Astrocyte (in vitro differentiated cells and primary cell): Measurements from ENCODE around the gene P2RY8. TPM values are rescaled to one million over a fixed set of nuclear protein-coding genes. Genes with fewer than 3 reads are reported as not detected.

Source experiments
- DNase-seq: peaks from one replicate; pipeline ENCODE4 v3.0.0-alpha.2; 2010; ENCODE audit warnings: low read depth
- FAIRE-seq: peaks from 2 replicates; lab custom pipeline; 2011; peaks lifted over from hg19 to GRCh38; lab: Jason Lieb, UNC
- H2AFZ ChIP-seq: 2 replicates; pipeline ENCODE4 v1.6.0; 2012; ENCODE audit warnings: low read depth, low read length, inconsistent platforms
- H3K27ac ChIP-seq: 2 replicates; pipeline ENCODE4 v1.5.1; 2011; ENCODE audit warnings: low read depth, low read length, inconsistent platforms
- H3K27me3 ChIP-seq: 2 replicates; pipeline ENCODE4 v1.6.0; 2011; ENCODE audit warnings: low read length, inconsistent platforms; ENCODE audit not compliant: insufficient read depth
- H3K36me3 ChIP-seq: 2 replicates; pipeline ENCODE4 v1.5.1; 2011; ENCODE audit warnings: low read length, inconsistent platforms; ENCODE audit not compliant: insufficient read depth
- H3K4me1 ChIP-seq: 2 replicates; pipeline ENCODE4 v1.5.1; 2011; ENCODE audit warnings: low read length, inconsistent platforms; ENCODE audit not compliant: insufficient read depth
- H3K4me2 ChIP-seq: 2 replicates; pipeline ENCODE4 v1.6.0; 2012; ENCODE audit warnings: low read length, inconsistent platforms
- H3K4me3 ChIP-seq: 2 replicates; pipeline ENCODE4 v1.5.1; 2011; ENCODE audit warnings: low read depth, mild to moderate bottlenecking, low read length, inconsistent platforms; ENCODE audit not compliant: insufficient read depth
- H3K79me2 ChIP-seq: 2 replicates; pipeline ENCODE4 v1.6.0; 2012; ENCODE audit warnings: mild to moderate bottlenecking, low read length, inconsistent platforms; ENCODE audit not compliant: insufficient read depth
- H3K9ac ChIP-seq: 2 replicates; pipeline ENCODE4 v1.6.0; 2012; ENCODE audit warnings: mild to moderate bottlenecking, low read length, inconsistent platforms
- H3K9me3 ChIP-seq: 2 replicates; pipeline ENCODE4 v1.5.1; 2012; ENCODE audit warnings: low read depth, mild to moderate bottlenecking, low read length, inconsistent platforms; ENCODE audit not compliant: insufficient read depth
- H4K20me1 ChIP-seq: 2 replicates; pipeline ENCODE4 v1.6.0; 2012; ENCODE audit warnings: low read length, inconsistent platforms; ENCODE audit not compliant: insufficient read depth
- H3K27ac Mint-ChIP-seq: one replicate; pipeline ENCODE4 v1.8.0; 2021; ENCODE audit warnings: mild to moderate bottlenecking, mixed read lengths; ENCODE audit not compliant: unreplicated experiment
- H3K27me3 Mint-ChIP-seq: one replicate; pipeline ENCODE4 v1.8.0; 2021; ENCODE audit warnings: low read depth, mixed read lengths; ENCODE audit not compliant: unreplicated experiment
- H3K36me3 Mint-ChIP-seq: one replicate; pipeline ENCODE4 v1.8.0; 2021; ENCODE audit warnings: low read depth, mixed read lengths; ENCODE audit not compliant: unreplicated experiment
- H3K4me1 Mint-ChIP-seq: one replicate; pipeline ENCODE4 v1.8.0; 2021; ENCODE audit warnings: low read depth, mixed read lengths; ENCODE audit not compliant: unreplicated experiment
- H3K4me3 Mint-ChIP-seq: one replicate; pipeline ENCODE4 v1.8.0; 2021; ENCODE audit warnings: mild to moderate bottlenecking, moderate library complexity, mixed read lengths; ENCODE audit not compliant: unreplicated experiment
- H3K9me3 Mint-ChIP-seq: one replicate; pipeline ENCODE4 v1.8.0; 2021; ENCODE audit warnings: mild to moderate bottlenecking, mixed read lengths; ENCODE audit not compliant: unreplicated experiment
- CTCF ChIP-seq: IDR thresholded peaks from 2 replicates; pipeline ENCODE4 v1.5.1; 2011; ENCODE audit warnings: low read depth, mild to moderate bottlenecking, inconsistent platforms, low read length, moderate library complexity; ENCODE audit not compliant: insufficient read depth
- EZH2 ChIP-seq: IDR thresholded peaks from 2 replicates; pipeline ENCODE4 v1.6.1; 2012; ENCODE audit warnings: mild to moderate bottlenecking, low read length, inconsistent platforms; ENCODE audit not compliant: insufficient read depth
- total RNA-seq: library from RNA; stranded (reverse); gene quantifications from 2 replicates; pipeline ENCODE4 v1.2.1, GENCODE V29; 2021

Gene P2RY8
- total RNA-seq, 1 donor from 2014 or later = not detected

- Histone ChIP-seq H3K4me1 (no peaks in the 10 kb centered on the region), H3K36me3 (no peaks in the 10 kb centered on the region), H3K27ac (no peak overlapping the region), H2AFZ (no peak overlapping the region), H3K79me2 (no peaks in the 10 kb centered on the region), H3K9me3 (no peaks in the 10 kb centered on the region), H3K4me2 (no peak overlapping the region), H3K4me3 (no peak overlapping the region), H3K27me3 (no peaks in the 10 kb centered on the region), H4K20me1 (no peaks in the 10 kb centered on the region), H3K9ac (no peak overlapping the region)
- DNase-seq (no peak), FAIRE-seq (no peak)
- no peak overlapping the region for H3K4me3 Mint-ChIP-seq
- no peaks in the 10 kb centered on the region for H3K4me1 Mint-ChIP-seq
- H3K9me3 Mint-ChIP-seq = peaks cover 5% of the 10 kb centered on the region
- no peak overlapping the region for H3K27ac Mint-ChIP-seq
- no peak for TF ChIP-seq EZH2
- no peak for TF ChIP-seq CTCF
- H3K27me3 Mint-ChIP-seq = no peaks in the 10 kb centered on the region
- no peaks in the 10 kb centered on the region for H3K36me3 Mint-ChIP-seq
Measured at GRCh38 chrX:1534301-1535168, 2.5 kb downstream of the P2RY8 start.

GRCh38 chrX:1533058-1533457 lies 3.9 kb downstream of the P2RY8 start:
- Mint-ChIP-seq H3K9me3 (peaks cover 5% of the 10 kb centered on the region), H3K4me3 (no peak overlapping the region), H3K36me3 (no peaks in the 10 kb centered on the region), H3K4me1 (no peaks in the 10 kb centered on the region), H3K27me3 (no peaks in the 10 kb centered on the region), H3K27ac (no peak overlapping the region)
- no peaks in the 10 kb centered on the region for H3K36me3 ChIP-seq
- TF ChIP-seq CTCF (no peak), EZH2 (no peak)
- DNase-seq (no peak), FAIRE-seq (no peak)
- no peaks in the 10 kb centered on the region for H3K27me3 ChIP-seq
- no peak overlapping the region for H2AFZ ChIP-seq
- no peak overlapping the region for H3K4me3 ChIP-seq
- H3K4me1 ChIP-seq = no peaks in the 10 kb centered on the region
- H4K20me1 ChIP-seq = no peaks in the 10 kb centered on the region
- no peak overlapping the region for H3K9ac ChIP-seq
- H3K9me3 ChIP-seq = peaks cover 2% of the 10 kb centered on the region
- H3K27ac ChIP-seq = no peak overlapping the region
- no peak overlapping the region for H3K4me2 ChIP-seq
- H3K79me2 ChIP-seq = no peaks in the 10 kb centered on the region
